ENCODE results near the gene GRIK3. TPM values are rescaled to one million over a fixed set of nuclear protein-coding genes. Genes with fewer than 3 reads are reported as not detected.

Gene GRIK3
- total RNA-seq, 1 experiment from 2014 or later = not detected

DNA sequence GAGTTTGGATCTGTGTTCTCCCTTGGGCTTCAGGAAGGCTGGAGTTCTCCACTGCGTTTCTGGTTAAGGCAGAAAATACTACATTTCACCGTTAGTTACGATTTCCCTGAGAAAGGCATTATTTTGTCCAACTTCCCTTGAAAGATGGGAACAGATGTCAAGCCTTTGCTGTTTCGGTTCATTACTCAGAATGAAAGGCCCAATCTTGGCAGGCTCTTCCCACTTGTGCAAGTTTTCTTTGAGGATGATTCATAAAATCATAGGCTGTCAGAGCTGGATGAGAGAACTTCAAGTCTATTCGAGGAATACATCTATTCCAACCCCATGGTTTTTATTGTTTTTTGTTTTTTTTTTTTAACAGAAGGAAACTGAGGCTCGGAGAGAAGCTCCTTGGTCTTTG, 205.2 kb downstream of the GRIK3 start:
- DNase-seq (no peak), ATAC-seq (no peak)
- Histone ChIP-seq H3K27me3 (ENCODE audit: low read length) (peaks cover 84% of the 10 kb centered on the region), H3K9me3 (ENCODE audit: low read length) (no peaks in the 10 kb centered on the region), H3K79me2 (ENCODE audit: low read length) (no peaks in the 10 kb centered on the region), H3F3A (ENCODE audit: low read length, unreplicated experiment) (no peaks in the 10 kb centered on the region), H2AFZ (ENCODE audit: low read length) (no peak overlapping the region), H3K27ac (ENCODE audit: low read length) (no peak overlapping the region), H4K20me1 (ENCODE audit: low read length) (no peaks in the 10 kb centered on the region), H3K9me2 (replicated peaks; ENCODE audit: low read length) (no peaks in the 10 kb centered on the region), H3K4me3 (ENCODE audit: low read length) (no peak overlapping the region), H3K4me2 (ENCODE audit: low read length) (no peak overlapping the region), H3K4me1 (ENCODE audit: insufficient read depth, low read length) (no peaks in the 10 kb centered on the region), H3K9ac (ENCODE audit: low read length) (no peak overlapping the region), H3K36me3 (ENCODE audit: low read depth, low read length) (no peaks in the 10 kb centered on the region)
- intact Hi-C loops (cut with micrococcal nuclease) = no loop called here
- BruUV-seq (replicated peaks) = no TSS peak
- CTCF ChIA-PET = no interaction called here
- POLR2A ChIA-PET (ENCODE audit: unreplicated experiment) = no interaction called here
- no peak for TF ChIP-seq EZH2 (IDR thresholded peaks at IDR 0.05; ENCODE audit: low read length, unreplicated experiment)
- TF ChIP-seq EZH2phosphoT487 (IDR thresholded peaks at IDR 0.05; ENCODE audit: borderline replicate concordance, low read length) = no peak
- TF ChIP-seq, protein P1, sequence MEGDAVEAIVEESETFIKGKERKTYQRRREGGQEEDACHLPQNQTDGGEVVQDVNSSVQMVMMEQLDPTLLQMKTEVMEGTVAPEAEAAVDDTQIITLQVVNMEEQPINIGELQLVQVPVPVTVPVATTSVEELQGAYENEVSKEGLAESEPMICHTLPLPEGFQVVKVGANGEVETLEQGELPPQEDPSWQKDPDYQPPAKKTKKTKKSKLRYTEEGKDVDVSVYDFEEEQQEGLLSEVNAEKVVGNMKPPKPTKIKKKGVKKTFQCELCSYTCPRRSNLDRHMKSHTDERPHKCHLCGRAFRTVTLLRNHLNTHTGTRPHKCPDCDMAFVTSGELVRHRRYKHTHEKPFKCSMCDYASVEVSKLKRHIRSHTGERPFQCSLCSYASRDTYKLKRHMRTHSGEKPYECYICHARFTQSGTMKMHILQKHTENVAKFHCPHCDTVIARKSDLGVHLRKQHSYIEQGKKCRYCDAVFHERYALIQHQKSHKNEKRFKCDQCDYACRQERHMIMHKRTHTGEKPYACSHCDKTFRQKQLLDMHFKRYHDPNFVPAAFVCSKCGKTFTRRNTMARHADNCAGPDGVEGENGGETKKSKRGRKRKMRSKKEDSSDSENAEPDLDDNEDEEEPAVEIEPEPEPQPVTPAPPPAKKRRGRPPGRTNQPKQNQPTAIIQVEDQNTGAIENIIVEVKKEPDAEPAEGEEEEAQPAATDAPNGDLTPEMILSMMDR (conservative IDR thresholded peaks at IDR 0.05; ENCODE audit: low read depth, low read length) = no peak

GRCh38 chr1:36825226-36825625, 209.1 kb downstream of the GRIK3 start:
- no peaks in the 10 kb centered on the region for H3K36me3 ChIP-seq (ENCODE audit: low read depth, low read length)

GRCh38 chr1:36824390-36824861, 209.9 kb downstream of the GRIK3 start:
- Histone ChIP-seq H3K4me3 (ENCODE audit: low read length) (no peak overlapping the region), H4K20me1 (ENCODE audit: low read length) (no peaks in the 10 kb centered on the region), H3K36me3 (ENCODE audit: low read depth, low read length) (no peaks in the 10 kb centered on the region), H3K27me3 (ENCODE audit: low read length) (peaks cover 88% of the 10 kb centered on the region), H3K9ac (ENCODE audit: low read length) (no peak overlapping the region), H3K27ac (ENCODE audit: low read length) (no peak overlapping the region), H3K9me2 (replicated peaks; ENCODE audit: low read length) (no peaks in the 10 kb centered on the region), H3K4me1 (ENCODE audit: insufficient read depth, low read length) (no peaks in the 10 kb centered on the region), H2AFZ (ENCODE audit: low read length) (no peak overlapping the region), H3K9me3 (ENCODE audit: low read length) (no peaks in the 10 kb centered on the region), H3K4me2 (ENCODE audit: low read length) (no peak overlapping the region), H3F3A (ENCODE audit: low read length, unreplicated experiment) (no peaks in the 10 kb centered on the region), H3K79me2 (ENCODE audit: low read length) (no peaks in the 10 kb centered on the region)
- ATAC-seq (no peak), DNase-seq (no peak)
- ChIA-PET CTCF (no interaction called here), POLR2A (ENCODE audit: unreplicated experiment) (no interaction called here)
- BruUV-seq (replicated peaks) = no TSS peak
- intact Hi-C loops (cut with micrococcal nuclease) = no loop called here
- TF ChIP-seq EZH2 (IDR thresholded peaks at IDR 0.05; ENCODE audit: low read length, unreplicated experiment) (no peak), EZH2phosphoT487 (IDR thresholded peaks at IDR 0.05; ENCODE audit: borderline replicate concordance, low read length) (no peak)
- TF ChIP-seq, protein P1 (conservative IDR thresholded peaks at IDR 0.05; ENCODE audit: low read depth, low read length) = no peak

More at GRCh38 chr1:36825226-36825625, 209.1 kb downstream of the GRIK3 start:
- ATAC-seq (no peak), DNase-seq (no peak)
- no peaks in the 10 kb centered on the region for H4K20me1 ChIP-seq (ENCODE audit: low read length)
- ChIA-PET POLR2A (ENCODE audit: unreplicated experiment) (no interaction called here), CTCF (no interaction called here)
- H2AFZ ChIP-seq (ENCODE audit: low read length) = no peak overlapping the region
- H3K4me2 ChIP-seq (ENCODE audit: low read length) = no peak overlapping the region
- no peak overlapping the region for H3K27ac ChIP-seq (ENCODE audit: low read length)
- intact Hi-C loops (cut with micrococcal nuclease) = no loop called here
- no peaks in the 10 kb centered on the region for H3F3A ChIP-seq (ENCODE audit: low read length, unreplicated experiment)
- H3K9me3 ChIP-seq (ENCODE audit: low read length) = no peaks in the 10 kb centered on the region
- H3K9ac ChIP-seq (ENCODE audit: low read length) = no peak overlapping the region
- H3K79me2 ChIP-seq (ENCODE audit: low read length) = no peaks in the 10 kb centered on the region
- no peaks in the 10 kb centered on the region for H3K4me1 ChIP-seq (ENCODE audit: insufficient read depth, low read length)
- TF ChIP-seq, protein P1 (conservative IDR thresholded peaks at IDR 0.05; ENCODE audit: low read depth, low read length) = no peak
- TF ChIP-seq EZH2phosphoT487 (IDR thresholded peaks at IDR 0.05; ENCODE audit: borderline replicate concordance, low read length) (no peak), EZH2 (IDR thresholded peaks at IDR 0.05; ENCODE audit: low read length, unreplicated experiment) (no peak)
- BruUV-seq (replicated peaks) = no TSS peak
- peaks cover 87% of the 10 kb centered on the region for H3K27me3 ChIP-seq (ENCODE audit: low read length)
- H3K4me3 ChIP-seq (ENCODE audit: low read length) = no peak overlapping the region
- no peaks in the 10 kb centered on the region for H3K9me2 ChIP-seq (replicated peaks; ENCODE audit: low read length)
